Fibroblast of lung (primary cell): ENCODE data around the gene RGS19.

Experiments used
- CTCF ChIP-seq, 2 donors: IDR thresholded peaks in 1 of 2; conservative IDR thresholded peaks in 1 of 2; 1 replicate in 1 of 2; 2 replicates in 1 of 2; pipeline ENCODE4 v1.5.1; 2011 to 2012; ENCODE audit warnings: low read length in 2 of 2, control low read depth in 1 of 2, inconsistent platforms in 1 of 2, low read depth in 1 of 2, mild to moderate bottlenecking in 1 of 2
- EZH2 ChIP-seq: IDR thresholded peaks from 2 replicates; pipeline ENCODE4 v1.5.1; 2012; ENCODE audit warnings: low read length, control low read depth, mild to moderate bottlenecking; ENCODE audit errors: missing control alignments

- TF ChIP-seq CTCF (conservative IDR thresholded peaks at IDR 0.05 in 1 of 2, IDR thresholded peaks at IDR 0.05 in 1 of 2; ENCODE audit: low read depth in 1 of 2, low read length in 2 of 2) (no peak), EZH2 (no peak)
Observed at GRCh38 chr20:64102647-64103354, 23.5 kb upstream of the RGS19 start.
